GM19397 (cell line): ENCODE results near the gene BNIP5.
"Not testable (repeated sequence)": the region's sequence is repeated elsewhere in the genome, so short reads cannot be mapped to it uniquely, and the experiment has no call there.

Experiments
- ATAC-seq: cut with Tn5 transposase; IDR thresholded peaks from one replicate; pipeline ENCODE4 v1.9.1; 2021; ENCODE audit warnings: mild to moderate bottlenecking, moderate library complexity; ENCODE audit not compliant: unreplicated experiment

BNIP5 gene

DNA sequence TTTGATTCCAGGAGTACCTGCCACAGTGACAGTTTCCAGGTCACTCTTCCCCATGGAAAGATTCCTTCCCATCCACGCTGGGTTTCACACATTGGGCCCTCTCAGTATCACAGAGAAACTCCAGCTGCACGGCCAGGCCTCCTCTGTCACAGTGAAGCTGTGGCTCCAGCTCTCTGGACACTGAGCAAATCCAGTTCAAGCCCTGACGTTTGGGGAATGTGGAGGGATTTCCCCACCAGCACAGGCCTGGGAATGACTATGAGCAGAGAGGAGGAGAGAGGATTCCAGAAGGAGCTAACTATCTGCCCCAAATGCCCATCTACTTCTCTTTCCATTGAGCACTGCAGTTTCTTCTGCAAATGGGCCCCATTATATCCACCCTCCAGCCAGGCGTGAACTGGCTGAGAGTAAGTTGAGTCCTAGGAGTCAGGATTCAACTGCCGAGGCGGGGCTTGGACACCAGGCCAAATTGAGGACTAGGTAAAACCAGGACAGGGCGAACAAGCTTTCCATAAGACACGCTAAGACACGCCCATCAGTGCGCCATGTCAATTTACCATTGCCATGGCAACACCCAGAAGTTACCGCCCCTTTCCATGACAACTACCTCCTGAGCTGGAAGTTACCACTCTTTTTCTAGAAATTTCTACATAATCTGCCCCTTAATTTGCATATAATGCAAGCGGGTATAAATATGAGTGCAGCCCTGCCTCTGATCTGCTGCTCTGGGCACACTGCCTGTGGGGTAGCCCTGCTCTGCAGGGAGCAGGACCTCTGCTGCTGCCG lies 9.2 kb upstream of the BNIP5 start:
- no peak for ATAC-seq

DNA sequence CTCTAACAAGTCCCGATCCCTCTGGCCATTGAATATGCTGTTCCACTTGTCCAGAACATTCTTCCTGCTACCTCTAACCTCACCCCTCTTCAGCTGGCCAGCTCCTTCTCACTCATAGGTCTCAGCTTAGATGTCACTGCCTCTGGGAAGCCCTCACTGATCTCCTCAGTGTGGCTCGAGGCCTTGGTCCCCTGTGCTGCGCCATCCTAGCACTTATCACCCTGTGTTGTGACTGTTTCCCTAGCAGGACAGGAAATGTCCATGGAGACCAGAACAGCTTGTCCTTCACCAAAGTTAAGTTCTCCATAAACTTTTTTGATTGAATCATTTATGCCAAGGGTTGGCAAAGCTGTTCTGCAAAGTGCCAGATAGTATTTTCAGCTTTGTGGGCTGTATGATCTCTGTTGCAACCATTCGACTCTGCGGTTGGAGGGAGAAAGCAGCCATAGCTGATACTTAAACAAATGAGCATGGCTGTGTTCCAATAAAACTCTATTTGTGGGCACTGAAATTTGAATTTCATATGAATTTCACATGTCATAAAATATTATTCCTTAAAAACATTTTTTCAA lies 6.5 kb upstream of the BNIP5 start:
- ATAC-seq: no peak

DNA sequence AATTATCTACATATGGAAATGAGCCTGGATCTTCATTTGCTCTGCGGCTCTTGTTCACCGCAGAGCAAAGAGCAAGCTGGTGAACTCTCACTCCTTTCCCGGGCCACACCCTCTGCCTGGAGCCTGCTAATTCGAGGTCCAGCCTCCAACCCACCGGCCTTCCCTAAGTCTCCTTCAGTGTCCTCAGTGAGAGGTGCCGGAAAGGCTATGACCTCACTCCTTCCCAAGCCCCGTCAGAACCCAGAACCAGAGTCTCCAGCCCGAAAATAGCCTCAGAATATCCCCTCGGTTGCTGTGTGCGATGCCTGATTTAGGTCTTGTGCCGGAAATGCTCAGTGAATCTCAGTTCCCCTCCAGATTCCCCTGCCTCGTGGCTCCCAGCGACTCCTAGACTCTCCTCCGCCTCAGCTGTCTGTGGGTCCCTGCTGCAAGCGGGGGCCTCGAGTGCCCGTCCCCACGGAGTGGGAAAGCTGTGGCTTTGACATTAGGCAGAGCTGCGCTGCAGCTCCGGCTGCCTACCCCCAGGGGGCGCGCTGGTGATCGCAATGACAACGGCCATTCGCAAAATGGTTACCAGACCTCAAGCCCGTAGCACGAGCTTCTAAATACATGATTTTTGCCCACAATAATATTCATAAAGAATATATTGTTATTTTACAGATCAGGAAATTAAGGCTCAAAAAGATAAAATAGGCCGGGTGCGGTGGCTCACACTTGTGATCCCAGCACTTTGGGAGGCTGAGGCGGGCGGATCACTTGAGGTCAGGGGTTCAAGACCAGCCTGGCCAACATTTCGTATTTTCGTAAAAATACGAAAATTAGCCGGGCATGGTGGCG lies 4.1 kb upstream of the BNIP5 start:
- ATAC-seq: no peak

DNA sequence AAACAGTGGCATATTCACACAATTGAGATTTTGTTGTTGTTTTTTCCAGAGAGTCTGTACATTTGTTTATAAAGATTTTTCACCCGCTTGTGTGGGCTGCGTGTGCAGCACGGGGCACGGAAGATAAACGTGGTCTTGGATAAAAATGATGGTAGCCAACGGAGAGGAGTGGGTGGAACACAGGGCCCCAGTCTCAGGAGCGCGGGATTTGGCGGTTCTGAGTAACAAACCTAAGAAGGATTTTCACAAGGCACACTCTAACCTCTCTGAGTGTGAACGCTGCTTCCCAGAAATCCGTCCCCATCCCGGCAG lies 3.6 kb upstream of the BNIP5 start:
- no peak for ATAC-seq

DNA sequence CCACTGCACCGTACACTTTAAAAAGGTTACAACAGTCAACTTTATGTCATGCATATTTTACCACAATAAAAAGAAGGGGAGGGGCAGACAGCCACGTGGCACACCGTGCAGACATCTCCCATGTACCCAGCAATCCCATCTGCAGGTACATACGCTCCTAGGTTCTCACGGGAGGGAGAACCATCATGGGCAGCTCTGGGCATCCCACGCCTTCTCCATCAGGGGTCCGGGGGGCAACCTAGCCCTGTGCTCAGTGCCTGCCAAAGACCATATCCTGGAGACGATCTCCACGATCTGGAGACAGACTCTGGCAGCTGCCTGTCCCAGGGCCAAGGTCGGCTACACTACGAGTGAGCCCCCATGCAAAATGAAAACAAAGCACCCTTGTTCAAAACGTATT lies 2.5 kb upstream of the BNIP5 start:
- no peak for ATAC-seq

DNA sequence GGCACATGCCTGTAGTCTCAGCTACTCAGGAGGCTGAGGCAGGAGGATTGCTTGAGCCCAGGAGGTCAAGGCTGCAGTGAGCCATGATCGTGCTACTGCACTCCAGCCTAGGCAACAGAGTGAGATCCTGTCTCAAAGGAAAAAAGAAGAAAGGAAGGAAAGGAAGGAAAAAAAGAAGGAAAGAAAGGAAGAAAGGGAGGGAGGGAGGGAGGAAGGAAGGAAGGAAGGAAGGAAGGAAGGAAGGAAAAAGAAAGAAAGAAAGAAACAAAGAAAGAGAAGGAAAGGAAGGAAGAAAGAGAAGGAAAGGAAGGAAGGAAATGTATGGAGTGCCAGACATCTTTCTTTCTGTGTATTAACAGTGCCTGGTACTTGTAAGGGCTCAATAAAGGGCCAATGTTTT lies 1.5 kb upstream of the BNIP5 start:
- not testable (repeated sequence) for ATAC-seq

DNA sequence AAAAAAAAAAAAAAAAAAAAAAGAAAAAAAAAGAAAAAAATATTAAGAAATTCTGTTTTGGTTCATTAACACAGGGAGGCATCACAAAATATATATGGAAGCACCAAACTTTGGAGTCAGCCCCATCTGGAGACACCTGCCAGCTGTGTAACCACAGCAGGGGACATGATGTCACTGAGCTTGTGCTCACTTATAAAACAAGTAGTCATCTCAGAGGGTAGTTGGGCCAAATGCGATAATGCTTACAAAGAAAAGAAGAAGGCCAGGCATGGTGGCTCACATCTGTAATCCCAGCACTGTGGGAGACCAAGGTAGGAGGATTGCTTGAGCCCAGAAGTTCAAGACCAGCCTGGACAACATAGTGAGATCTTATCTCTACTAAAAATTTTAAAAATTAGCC lies 1.1 kb upstream of the BNIP5 start:
- ATAC-seq: no peak

DNA sequence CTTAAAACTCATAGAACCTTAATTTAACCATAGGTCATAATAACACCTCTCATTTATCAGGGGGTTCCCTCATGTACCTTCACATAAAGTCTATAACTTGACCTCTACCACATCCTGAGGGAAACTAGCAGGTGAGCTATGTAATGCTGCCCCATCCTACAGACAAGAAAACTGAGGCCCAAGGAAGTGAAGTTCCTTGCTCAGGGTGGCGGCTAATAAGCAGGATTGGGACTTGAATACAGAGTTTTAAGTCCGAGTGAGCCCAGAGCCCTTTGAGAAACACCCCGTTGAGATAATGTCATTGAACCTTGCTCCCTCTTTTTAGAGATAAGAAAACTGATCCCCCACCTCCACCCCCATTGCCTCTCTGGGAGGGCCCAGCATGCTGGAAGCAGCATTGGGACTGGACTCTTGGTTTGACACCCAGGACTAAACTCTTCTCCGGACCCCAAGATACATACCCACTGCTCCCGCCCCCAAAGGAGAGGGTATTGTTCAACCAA lies 429 bp downstream of the BNIP5 start:
- no peak for ATAC-seq

DNA sequence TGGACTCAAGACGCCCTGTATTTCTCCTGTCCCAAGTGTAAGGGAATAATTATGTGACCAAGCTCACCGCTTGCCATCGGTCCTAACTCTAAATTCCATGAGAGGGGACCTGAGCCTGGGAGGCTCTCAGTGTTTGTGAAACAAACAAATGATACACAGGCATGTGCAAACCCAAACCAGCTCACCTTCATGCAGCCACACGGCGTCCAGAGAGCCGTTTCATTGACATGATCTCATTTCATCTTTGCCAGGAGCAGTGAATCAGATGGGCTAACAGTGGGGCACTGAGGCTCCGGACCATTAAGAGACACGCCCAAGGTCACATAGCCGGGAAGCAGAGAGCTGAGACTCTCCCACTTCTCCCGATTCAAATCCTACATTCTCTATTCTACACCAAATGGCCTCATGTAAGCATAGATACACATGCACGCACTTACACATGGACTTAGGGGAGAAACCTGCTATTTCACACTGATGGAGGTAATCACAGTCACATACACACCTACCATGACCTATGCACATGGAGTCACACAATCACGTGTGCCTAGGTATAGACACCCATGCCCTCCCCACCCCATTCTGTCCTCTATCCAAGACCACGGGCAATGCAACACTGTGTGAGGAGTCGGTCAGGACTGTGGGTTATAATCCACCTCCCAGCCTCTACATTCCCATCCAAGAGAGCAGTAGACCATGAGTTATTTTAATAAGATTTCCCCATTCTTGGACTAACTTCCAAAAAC lies 1.1 kb downstream of the BNIP5 start:
- ATAC-seq: no peak

DNA sequence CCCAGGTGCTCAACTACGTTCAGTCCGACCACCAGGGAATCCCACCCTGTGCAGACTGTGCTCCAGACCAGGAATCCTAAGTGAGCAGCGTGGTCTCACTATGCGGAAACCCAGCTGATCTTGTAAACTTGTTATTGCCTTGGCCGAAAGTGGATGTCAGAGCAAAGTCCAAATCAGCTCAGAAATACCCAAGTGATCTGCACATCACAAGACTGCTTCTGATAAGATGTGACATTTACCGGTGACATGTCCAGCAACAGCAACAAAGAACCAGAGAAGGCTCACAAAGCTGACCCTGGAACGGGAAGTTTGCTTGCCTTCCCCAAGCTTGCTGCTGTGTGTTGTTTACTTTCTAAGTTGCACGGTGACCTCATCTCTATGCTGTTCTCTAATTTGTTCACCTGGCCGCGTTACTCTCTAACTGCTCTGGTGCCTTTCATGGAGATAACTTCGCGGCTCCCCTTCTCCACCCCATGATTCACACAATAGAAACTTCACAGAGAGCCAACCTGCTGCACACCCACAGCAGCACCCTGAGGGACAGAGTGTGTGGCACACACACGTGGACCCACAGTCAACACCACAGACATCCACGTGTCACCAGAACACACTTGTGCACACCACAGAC lies 1.7 kb downstream of the BNIP5 start:
- no peak for ATAC-seq

DNA sequence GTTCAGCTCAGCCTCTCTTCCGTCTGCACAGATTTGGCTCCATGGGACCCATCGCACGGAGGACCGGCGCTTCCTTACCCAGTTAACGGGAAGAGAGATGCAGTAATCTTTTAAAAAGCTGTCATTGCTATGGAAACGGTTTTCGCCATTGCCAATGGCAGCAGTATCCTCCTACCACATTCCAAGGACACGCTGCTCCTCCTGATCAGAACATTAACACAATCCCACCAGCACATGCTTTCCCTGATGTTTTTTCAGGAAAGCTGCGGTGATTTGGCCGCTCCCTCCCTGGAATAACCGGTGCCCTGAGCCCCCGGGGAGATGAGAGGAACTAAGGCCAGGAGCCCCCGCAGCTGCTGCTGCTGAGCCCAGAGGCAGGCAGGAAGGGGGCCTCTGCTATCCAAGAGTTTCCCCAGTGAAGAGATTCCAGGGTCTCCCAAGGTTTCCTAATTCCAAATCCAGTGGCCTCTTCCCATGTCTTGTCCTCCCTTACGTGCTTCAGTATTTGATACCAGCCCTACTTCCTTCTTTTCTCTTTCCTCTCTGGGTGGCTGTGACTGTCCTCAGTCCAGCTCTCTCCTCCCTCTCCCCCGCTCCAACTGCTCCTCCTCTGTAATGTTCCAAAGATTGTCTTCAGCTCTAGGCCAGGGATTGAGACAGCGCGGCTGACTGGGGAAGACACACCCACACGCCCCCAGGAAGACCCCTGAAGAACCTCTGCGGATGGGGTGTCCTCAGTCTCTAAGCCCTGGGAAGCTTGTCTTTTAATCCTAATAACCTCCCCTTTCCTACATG lies 2.6 kb downstream of the BNIP5 start:
- ATAC-seq: no peak

DNA sequence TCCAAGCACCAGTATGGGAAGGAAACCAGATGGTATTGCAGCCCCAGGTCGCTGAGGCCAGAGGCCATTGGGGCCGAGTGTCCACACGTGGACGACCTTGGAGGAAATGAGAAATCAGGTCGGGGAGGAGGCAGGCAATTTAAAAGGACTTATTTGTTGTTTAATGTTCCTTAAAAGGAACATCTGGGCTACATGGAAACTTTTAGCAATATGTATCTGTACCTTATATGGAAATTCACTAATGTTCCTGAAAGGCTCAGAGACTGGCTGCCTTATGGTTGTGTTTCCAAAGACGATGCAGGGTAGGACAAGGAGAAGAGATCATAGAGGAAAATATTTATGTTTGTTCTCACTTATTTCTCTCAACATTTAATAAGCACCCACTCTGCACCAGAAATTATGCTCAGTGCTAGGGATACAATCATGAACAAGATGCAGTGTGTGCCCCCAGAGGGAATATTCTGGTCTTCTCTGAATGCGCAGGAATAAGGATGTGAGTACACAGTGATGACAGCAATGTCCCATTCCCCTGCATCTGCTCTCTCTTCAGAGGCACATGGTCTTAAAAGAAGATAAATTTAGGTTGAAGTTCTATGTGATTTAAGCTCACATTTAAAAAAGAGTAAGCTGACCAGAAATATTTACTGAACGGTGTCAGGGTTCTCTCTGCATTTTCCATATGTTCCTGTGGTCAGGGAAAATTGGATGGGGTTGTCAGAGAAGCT lies 3.4 kb downstream of the BNIP5 start:
- no peak for ATAC-seq

DNA sequence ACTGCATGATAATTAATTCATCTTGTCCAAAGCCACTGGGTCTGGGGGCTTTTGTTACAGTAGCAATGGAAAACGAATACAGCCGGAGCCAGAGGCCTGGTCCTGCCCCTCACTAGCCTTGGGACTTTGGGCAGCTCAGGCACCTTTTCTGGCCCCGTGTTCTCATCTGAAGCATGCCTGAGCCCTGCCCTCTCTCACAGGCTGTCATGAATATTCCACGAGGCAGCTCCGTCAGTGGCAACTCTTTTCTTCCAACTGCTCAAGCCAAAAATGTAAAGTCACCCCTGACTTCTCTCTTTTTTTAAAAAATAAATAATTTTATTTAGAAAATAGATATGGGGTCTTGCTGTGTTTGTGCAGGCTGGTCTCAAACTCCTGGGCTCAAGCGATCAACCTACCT lies 5.3 kb downstream of the BNIP5 start:
- ATAC-seq: no peak

DNA sequence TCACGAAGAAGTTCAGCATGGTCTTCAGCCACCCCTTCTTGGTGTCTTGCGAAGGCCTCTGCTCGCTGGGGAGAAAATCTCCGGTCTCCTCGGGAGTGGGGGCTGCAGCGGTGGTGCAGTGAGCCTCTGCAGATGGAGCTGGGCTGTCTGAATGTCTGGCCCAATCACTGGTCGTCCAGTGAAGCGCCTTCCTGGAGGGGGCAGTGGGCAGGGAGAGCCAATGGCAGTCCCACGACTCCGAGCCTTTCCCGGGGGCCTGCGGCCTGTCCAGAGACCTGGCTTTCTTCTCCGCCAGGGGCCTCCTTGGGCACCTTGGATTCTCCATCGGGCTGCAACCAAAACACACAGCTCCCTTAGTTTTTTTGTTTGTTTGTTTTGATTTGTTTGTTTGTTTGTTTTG lies 6.3 kb downstream of the BNIP5 start:
- no peak for ATAC-seq

DNA sequence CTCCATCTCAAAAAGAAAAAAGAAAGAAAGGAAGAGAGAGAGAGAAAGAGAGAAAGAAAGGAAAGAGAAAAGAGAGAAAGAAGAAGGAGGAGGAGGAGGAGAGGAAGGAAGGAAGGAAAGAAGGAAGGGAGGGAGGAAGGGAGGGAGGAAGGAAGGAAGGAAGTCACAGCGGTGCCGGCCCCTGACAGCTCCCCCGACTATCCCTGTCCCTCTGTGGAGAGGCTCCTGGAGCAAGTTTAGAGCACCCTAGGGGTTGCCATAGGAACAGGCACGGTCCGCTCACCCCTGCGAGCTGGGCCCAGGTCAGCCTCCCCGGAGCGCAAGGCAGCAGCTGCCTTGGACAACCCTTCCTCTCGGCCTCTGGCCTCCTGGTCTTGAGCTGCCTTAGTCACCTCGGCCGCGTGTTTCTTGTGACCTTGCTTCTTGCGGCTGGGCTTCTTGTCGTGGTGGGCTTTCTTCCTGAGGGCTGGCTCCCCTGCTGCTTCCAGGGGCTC lies 6.8 kb downstream of the BNIP5 start:
- no peak for ATAC-seq

DNA sequence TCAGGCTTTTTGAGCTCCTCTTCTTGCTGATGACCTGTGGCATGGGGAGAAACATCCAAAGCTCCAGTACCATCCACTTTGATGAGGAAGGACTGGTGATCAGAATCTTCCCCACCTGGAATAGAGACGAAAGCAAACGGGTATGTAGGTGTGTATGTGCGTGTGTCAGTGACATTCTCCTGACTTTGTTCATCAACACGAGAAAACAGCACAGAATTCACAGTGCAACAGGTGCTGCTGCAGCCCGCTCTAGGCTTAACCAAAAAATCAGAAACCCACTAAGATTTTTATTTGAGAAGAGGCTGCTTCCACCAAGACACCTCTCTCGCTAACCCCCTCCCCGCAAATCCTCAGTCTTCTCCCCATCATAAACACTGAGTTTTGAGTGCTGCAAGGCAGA lies 8.1 kb downstream of the BNIP5 start:
- no peak for ATAC-seq

DNA sequence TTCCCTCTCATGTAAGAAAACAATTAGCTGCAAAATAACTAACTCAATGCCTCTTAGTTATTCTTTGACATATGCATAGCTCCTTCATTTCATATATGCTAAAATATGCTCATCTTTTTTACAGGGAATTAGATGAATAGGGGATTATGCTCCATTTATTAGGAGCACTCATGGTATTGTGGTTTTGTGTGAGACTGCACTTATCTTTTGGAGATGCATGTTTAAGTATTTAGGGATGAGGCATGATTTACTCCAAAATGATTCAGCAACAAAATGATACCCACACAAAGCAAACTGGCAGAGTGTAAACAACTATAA lies 8.8 kb downstream of the BNIP5 start:
- no peak for ATAC-seq

DNA sequence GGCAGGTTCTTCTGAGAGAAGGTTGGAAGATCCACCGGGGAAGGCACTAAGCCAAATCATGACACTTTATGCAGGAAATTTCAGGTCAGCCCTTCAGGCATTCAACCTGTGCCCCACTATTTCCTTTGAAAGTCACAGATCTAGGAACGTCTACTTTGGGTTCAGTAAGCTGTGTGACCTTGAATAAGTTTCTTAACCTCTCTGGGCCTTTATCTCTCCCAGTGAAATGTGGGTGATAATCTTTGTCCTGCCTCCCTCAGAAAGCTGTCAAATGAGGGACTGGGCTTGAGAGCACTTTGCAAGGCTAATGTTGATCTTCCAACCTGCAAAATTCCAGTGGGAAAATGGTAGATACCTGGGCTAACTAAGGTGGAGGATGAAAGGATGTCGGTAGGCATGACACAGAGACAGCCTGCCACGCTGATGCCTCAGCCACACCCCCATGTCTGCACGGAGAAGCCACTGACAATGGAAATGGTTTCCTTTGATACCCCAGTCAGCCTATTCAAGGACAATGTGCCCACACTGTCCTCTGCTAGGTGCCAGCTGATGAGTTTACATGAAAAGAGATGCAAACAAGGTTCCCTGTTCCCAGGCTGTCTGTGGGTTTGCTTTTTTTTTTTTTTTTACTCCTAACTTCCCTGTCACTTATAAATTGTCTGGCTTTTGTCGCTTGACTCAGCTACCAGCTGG lies 9.3 kb downstream of the BNIP5 start:
- no peak for ATAC-seq
